Loucy (cell line): ENCODE data around the gene C1orf50.

Experiments
- H2AFZ ChIP-seq: fragments of 200-600 bp; sonication (generic); 2 replicates; pipeline ENCODE4 v1.6.0; 2016; ENCODE audit warnings: antibody characterized with exemption, mild to moderate bottlenecking, low read length, moderate library complexity
- H3F3A ChIP-seq: fragments of 200-600 bp; 2 replicates; pipeline ENCODE4 v1.6.0; 2016; ENCODE audit warnings: antibody characterized with exemption, low read depth, mild to moderate bottlenecking
- H3K27me3 ChIP-seq: fragments of 200-600 bp; sonication (generic); 2 replicates; pipeline ENCODE4 v1.6.1; 2014; ENCODE audit warnings: low read length, mild to moderate bottlenecking; ENCODE audit not compliant: insufficient read depth, poor library complexity, severe bottlenecking
- H3K36me3 ChIP-seq: fragments of 200-600 bp; sonication (generic); 2 replicates; pipeline ENCODE4 v1.6.1; 2016; ENCODE audit warnings: low read length; ENCODE audit not compliant: insufficient read depth
- H3K4me1 ChIP-seq: fragments of 200-600 bp; sonication (generic); 2 replicates; pipeline ENCODE4 v1.5.1; 2014; ENCODE audit warnings: low read length, mild to moderate bottlenecking; ENCODE audit not compliant: insufficient read depth, poor library complexity, severe bottlenecking
- H3K4me2 ChIP-seq: fragments of 200-600 bp; sonication (generic); 2 replicates; pipeline ENCODE4 v1.6.0; 2014; ENCODE audit warnings: antibody characterized with exemption, low read length, low read depth, mild to moderate bottlenecking; ENCODE audit not compliant: poor library complexity, severe bottlenecking
- H3K4me3 ChIP-seq: fragments of 200-600 bp; sonication (generic); 2 replicates; pipeline ENCODE4 v1.5.1; 2014; ENCODE audit warnings: low read length, mild to moderate bottlenecking, mixed read lengths; ENCODE audit not compliant: poor library complexity, severe bottlenecking
- H3K79me2 ChIP-seq: fragments of 200-600 bp; sonication (generic); 2 replicates; pipeline ENCODE4 v1.6.1; 2014; ENCODE audit warnings: low read length; ENCODE audit not compliant: insufficient read depth
- H3K9ac ChIP-seq: fragments of 200-600 bp; sonication (generic); 2 replicates; pipeline ENCODE4 v1.6.0; 2014; ENCODE audit warnings: mild to moderate bottlenecking, low read depth, low read length, moderate library complexity; ENCODE audit not compliant: poor library complexity, severe bottlenecking
- H3K9me2 ChIP-seq: fragments of 200-600 bp; sonication (generic); replicated peaks from 2 replicates; pipeline ENCODE4 v1.6.1; 2016; ENCODE audit warnings: low read depth, low read length, mixed read lengths
- H3K9me3 ChIP-seq: fragments of 200-600 bp; sonication (generic); 2 replicates; pipeline ENCODE4 v1.6.1; 2014; ENCODE audit warnings: mild to moderate bottlenecking, antibody characterized with exemption, low read length, low read depth; ENCODE audit not compliant: insufficient read depth
- H4K20me1 ChIP-seq: fragments of 200-600 bp; sonication (generic); 2 replicates; pipeline ENCODE4 v1.6.0; 2014; ENCODE audit warnings: antibody characterized with exemption, low read length, mild to moderate bottlenecking; ENCODE audit not compliant: insufficient read depth, poor library complexity, severe bottlenecking
- EZH2phosphoT487 ChIP-seq: fragments of 200-600 bp; IDR thresholded peaks from 2 replicates; pipeline ENCODE4 v1.6.1; 2018; ENCODE audit warnings: antibody characterized with exemption, mild to moderate bottlenecking, moderate library complexity, borderline replicate concordance
- TF ChIP-seq, protein P1 (sequence below): fragments of 200-600 bp; sonication (generic); conservative IDR thresholded peaks from 2 replicates; pipeline ENCODE4 v1.5.1; 2014; ENCODE audit warnings: mild to moderate bottlenecking, antibody characterized with exemption, low read length

C1orf50 gene

DNA sequence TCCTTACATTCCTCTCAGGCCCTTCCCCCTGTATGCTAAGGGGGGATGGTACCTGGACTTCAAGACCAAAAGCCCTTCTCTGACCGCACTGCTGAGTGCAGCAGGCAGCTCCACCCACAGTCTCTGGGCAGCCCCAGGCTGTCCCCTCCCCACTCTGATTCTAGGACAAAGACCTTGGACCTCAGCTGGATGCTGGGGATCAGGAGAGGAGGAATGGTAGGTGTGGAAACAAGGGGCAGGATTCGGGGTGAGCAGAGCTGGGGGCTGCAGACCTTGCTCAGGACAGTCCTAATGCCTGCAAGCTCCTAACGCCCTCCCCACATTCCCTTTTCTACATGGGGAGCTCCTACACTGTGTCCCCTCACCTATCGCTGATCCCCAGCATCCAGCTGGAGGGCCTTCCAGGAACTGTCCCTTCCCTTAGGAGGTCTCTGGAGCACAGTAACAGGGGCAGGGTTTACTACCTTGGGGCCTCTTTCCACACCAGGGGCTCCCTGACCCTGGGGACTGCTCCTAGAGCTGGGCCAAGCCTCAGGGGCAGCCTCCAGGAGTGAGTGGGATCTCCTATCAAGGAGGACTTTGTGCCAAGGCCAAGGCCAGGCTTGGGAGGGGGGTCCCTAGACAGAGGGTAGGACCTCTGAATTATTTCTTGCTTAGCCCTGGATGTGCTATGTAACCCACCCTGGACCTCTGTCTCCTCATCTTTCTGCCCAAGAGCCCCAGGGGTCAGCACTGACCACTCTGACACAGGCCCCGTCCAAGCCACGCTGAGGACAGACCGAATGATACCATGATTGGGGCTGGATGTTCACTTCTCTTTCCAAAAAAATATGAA lies 32.6 kb upstream of the C1orf50 start:
- Histone ChIP-seq H3K9me3 (no peaks in the 10 kb centered on the region), H3K9ac (no peak overlapping the region), H2AFZ (no peak overlapping the region), H3K4me1 (peaks cover 11% of the 10 kb centered on the region), H3K79me2 (no peaks in the 10 kb centered on the region), H3K4me3 (no peak overlapping the region), H3K4me2 (no peak overlapping the region), H3K36me3 (no peaks in the 10 kb centered on the region), H3F3A (no peaks in the 10 kb centered on the region), H3K9me2 (no peaks in the 10 kb centered on the region), H3K27me3 (no peaks in the 10 kb centered on the region), H4K20me1 (no peaks in the 10 kb centered on the region)
- TF ChIP-seq, protein P1, sequence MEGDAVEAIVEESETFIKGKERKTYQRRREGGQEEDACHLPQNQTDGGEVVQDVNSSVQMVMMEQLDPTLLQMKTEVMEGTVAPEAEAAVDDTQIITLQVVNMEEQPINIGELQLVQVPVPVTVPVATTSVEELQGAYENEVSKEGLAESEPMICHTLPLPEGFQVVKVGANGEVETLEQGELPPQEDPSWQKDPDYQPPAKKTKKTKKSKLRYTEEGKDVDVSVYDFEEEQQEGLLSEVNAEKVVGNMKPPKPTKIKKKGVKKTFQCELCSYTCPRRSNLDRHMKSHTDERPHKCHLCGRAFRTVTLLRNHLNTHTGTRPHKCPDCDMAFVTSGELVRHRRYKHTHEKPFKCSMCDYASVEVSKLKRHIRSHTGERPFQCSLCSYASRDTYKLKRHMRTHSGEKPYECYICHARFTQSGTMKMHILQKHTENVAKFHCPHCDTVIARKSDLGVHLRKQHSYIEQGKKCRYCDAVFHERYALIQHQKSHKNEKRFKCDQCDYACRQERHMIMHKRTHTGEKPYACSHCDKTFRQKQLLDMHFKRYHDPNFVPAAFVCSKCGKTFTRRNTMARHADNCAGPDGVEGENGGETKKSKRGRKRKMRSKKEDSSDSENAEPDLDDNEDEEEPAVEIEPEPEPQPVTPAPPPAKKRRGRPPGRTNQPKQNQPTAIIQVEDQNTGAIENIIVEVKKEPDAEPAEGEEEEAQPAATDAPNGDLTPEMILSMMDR = no peak
- TF ChIP-seq EZH2phosphoT487 = no peak

GRCh38 chr1:42735056-42735455 lies 32.0 kb upstream of the C1orf50 start:
- H3K4me1 ChIP-seq = peaks cover 11% of the 10 kb centered on the region
- no peaks in the 10 kb centered on the region for H3K9me2 ChIP-seq
- H3F3A ChIP-seq = no peaks in the 10 kb centered on the region
- no peak overlapping the region for H3K4me2 ChIP-seq
- H3K9me3 ChIP-seq = no peaks in the 10 kb centered on the region
- H3K79me2 ChIP-seq = no peaks in the 10 kb centered on the region
- no peaks in the 10 kb centered on the region for H3K36me3 ChIP-seq
- H3K27me3 ChIP-seq = no peaks in the 10 kb centered on the region
- no peak overlapping the region for H2AFZ ChIP-seq
- H4K20me1 ChIP-seq = no peaks in the 10 kb centered on the region
- no peak overlapping the region for H3K9ac ChIP-seq
- TF ChIP-seq, protein P1 = no peak
- no peak for TF ChIP-seq EZH2phosphoT487
- no peak overlapping the region for H3K4me3 ChIP-seq

DNA sequence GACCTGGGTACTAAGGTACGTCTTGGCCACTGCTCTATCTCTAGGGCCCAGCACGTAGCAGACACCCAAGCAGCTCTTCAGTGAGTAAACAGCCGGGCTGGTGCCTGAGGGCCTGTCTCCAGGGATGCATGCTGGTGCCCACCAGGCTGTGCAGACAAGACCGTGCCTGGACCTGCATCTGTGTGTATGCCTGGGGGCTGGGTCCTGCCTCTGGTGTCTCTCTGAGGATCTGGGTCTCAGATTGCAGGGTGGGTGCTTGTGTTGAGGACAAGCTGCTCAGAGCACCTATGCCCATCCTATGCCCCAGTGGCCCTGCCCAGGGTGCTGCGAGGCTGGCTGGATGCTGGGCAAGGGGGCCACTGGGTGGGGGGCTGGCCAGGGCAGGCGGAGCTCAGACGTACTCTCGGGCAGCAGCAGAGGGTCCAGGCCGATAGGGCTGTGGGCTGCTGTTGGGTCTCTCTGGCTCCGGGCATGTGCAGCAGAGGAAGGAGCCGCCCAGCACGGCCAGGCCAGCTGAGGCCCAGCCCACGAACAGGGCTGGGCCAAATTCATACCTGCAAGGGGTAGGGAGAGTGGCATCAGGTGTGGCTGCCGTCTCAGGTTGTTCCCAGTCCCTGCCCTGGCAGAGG lies 31.5 kb upstream of the C1orf50 start:
- Histone ChIP-seq H3K4me1 (peaks cover 11% of the 10 kb centered on the region), H3K79me2 (no peaks in the 10 kb centered on the region), H3K36me3 (no peaks in the 10 kb centered on the region), H3K4me3 (no peak overlapping the region), H3F3A (no peaks in the 10 kb centered on the region), H2AFZ (no peak overlapping the region), H3K9me2 (no peaks in the 10 kb centered on the region), H3K4me2 (no peak overlapping the region), H3K9ac (no peak overlapping the region), H3K27me3 (no peaks in the 10 kb centered on the region), H4K20me1 (no peaks in the 10 kb centered on the region), H3K9me3 (no peaks in the 10 kb centered on the region)
- TF ChIP-seq EZH2phosphoT487 = no peak
- TF ChIP-seq, protein P1 = no peak
